Mesendoderm (in vitro differentiated cells): Measurements from ENCODE around the gene RSU1.

Experiments
- DNase-seq: peaks from one replicate; pipeline ENCODE4 v3.0.0; 2013
- H2AK5ac ChIP-seq: 2 replicates; pipeline ENCODE4 v1.6.1; 2013; ENCODE audit warnings: low read length, inconsistent platforms
- H2BK120ac ChIP-seq: 2 replicates; pipeline ENCODE4 v1.6.1; 2013; ENCODE audit warnings: low read depth, mild to moderate bottlenecking, low read length, moderate library complexity, mixed read lengths
- H2BK15ac ChIP-seq: replicated peaks from 2 replicates; pipeline ENCODE4 v1.6.1; 2013; ENCODE audit warnings: low read depth, mild to moderate bottlenecking, moderate library complexity
- H2BK5ac ChIP-seq: 2 replicates; pipeline ENCODE4 v1.6.1; 2013; ENCODE audit warnings: low read length, inconsistent platforms
- H3K18ac ChIP-seq: 2 replicates; pipeline ENCODE4 v1.6.1; 2013; ENCODE audit warnings: mild to moderate bottlenecking, low read length, mixed read lengths
- H3K23ac ChIP-seq: one replicate; pipeline ENCODE4 v1.6.1; 2013; ENCODE audit warnings: low read length
- H3K27ac ChIP-seq: 2 replicates; pipeline ENCODE4 v1.5.1; 2013; ENCODE audit warnings: low read depth, mild to moderate bottlenecking, inconsistent platforms, low read length, moderate library complexity
- H3K27me3 ChIP-seq: 2 replicates; pipeline ENCODE4 v1.6.1; 2013; ENCODE audit warnings: low read length, control low read depth, mild to moderate bottlenecking, inconsistent platforms; ENCODE audit not compliant: insufficient read depth, poor library complexity
- H3K36me3 ChIP-seq: 2 replicates; pipeline ENCODE4 v1.6.1; 2013; ENCODE audit warnings: low read length, inconsistent platforms; ENCODE audit not compliant: control insufficient read depth, insufficient read depth
- H3K4ac ChIP-seq: one replicate; pipeline ENCODE4 v1.6.1; 2013; ENCODE audit warnings: low read depth, mild to moderate bottlenecking, low read length, moderate library complexity
- H3K4me1 ChIP-seq: 2 replicates; pipeline ENCODE4 v1.6.1; 2013; ENCODE audit warnings: low read depth, low read length, inconsistent platforms; ENCODE audit not compliant: control insufficient read depth
- H3K4me2 ChIP-seq: 2 replicates; pipeline ENCODE4 v1.6.1; 2013; ENCODE audit warnings: low read length
- H3K4me3 ChIP-seq: 2 replicates; pipeline ENCODE4 v1.5.1; 2013; ENCODE audit warnings: mild to moderate bottlenecking, low read length
- H3K56ac ChIP-seq: one replicate; pipeline ENCODE4 v1.6.1; 2013; ENCODE audit warnings: low read length
- H3K79me1 ChIP-seq: 2 replicates; pipeline ENCODE4 v1.6.1; 2013; ENCODE audit warnings: low read length, inconsistent platforms
- H3K79me2 ChIP-seq: 2 replicates; pipeline ENCODE4 v1.6.1; 2013; ENCODE audit warnings: mild to moderate bottlenecking, low read length; ENCODE audit not compliant: control insufficient read depth, insufficient read depth
- H3K9ac ChIP-seq: 2 replicates; pipeline ENCODE4 v1.6.1; 2013; ENCODE audit warnings: low read length, inconsistent platforms
- H4K5ac ChIP-seq: one replicate; pipeline ENCODE4 v1.6.1; 2013; ENCODE audit warnings: low read length
- H4K8ac ChIP-seq: one replicate; pipeline ENCODE4 v1.6.1; 2013; ENCODE audit warnings: low read depth, mild to moderate bottlenecking, control low read depth, low read length, moderate library complexity
- WGBS: extraction: QIAGEN DNeasy Blood & Tissue Kit; methylation state at CpG from one replicate; pipeline ENCODE4 v1.1.7; 2013; ENCODE audit warnings: low lambda C conversion rate, missing lambda C conversion rate; ENCODE audit not compliant: insufficient coverage; ENCODE audit errors: extremely low coverage; 5-methylcytosine and 5-hydroxymethylcytosine counted together

RSU1 gene

DNA sequence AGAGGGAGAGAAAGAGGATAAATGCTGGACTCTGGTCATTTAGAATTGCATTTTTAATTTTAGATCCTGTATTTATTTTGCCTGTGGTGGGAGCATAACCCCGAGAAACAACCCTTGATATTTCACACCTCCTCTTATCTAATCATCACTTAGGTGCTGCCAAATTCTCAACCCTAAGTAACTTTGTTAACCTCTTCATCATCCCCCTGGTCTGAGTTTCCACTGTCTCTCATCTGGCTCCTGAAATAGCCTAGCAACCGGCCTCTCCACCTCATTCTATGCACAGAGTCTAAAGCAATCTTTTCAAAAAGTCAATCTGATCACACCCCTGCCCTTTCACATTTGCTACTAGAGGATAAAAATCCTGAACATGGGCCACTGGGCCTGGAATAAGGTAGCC, 177.1 kb downstream of the RSU1 start:
- Histone ChIP-seq H4K8ac (no peak overlapping the region), H3K27ac (no peak overlapping the region)
- WGBS = no CpG with 5 or more reads among the region's 2 CpGs

DNA sequence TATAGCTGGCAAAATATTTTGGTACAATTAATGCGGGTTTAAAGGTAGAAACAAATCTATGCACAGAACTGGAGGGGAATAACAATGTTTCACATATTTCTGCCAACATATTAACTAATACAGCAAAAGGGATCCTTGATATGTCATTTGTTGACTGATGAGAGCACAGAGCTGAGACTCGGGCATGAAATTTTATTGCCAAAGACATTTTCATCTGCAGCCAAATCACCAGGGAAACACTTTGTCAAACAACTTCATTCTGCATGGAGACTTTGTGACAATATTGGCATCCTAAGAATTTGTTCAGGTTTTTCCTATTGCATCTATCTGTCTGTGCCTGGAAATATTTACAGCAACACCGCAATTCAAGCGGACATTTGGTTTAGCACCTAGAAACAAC, 177.8 kb downstream of the RSU1 start:
- no CpG with 5 or more reads among the region's 4 CpGs for WGBS
- H3K4me3 ChIP-seq = no peak overlapping the region

More for the DNA sequence above, 177.1 kb downstream of the RSU1 start:
- no peaks in the 10 kb centered on the region for H3K27me3 ChIP-seq
- DNase-seq = peak; percentile 67
- no peaks in the 10 kb centered on the region for H3K79me1 ChIP-seq
- H2BK15ac ChIP-seq = no peak overlapping the region
- H3K4me2 ChIP-seq = no peak overlapping the region
- no peaks in the 10 kb centered on the region for H3K79me2 ChIP-seq
- H3K18ac ChIP-seq = no peak overlapping the region
- H2BK120ac ChIP-seq = no peak overlapping the region
- H3K36me3 ChIP-seq = no peaks in the 10 kb centered on the region
- peaks cover 13% of the 10 kb centered on the region for H3K4me1 ChIP-seq
- H3K4ac ChIP-seq = no peak overlapping the region
- no peak overlapping the region for H3K56ac ChIP-seq
- no peak overlapping the region for H3K9ac ChIP-seq
- H3K4me3 ChIP-seq = no peak overlapping the region
- H3K23ac ChIP-seq = no peak overlapping the region
- H4K5ac ChIP-seq = no peak overlapping the region
- no peak overlapping the region for H2AK5ac ChIP-seq
- H2BK5ac ChIP-seq = no peak overlapping the region

DNA sequence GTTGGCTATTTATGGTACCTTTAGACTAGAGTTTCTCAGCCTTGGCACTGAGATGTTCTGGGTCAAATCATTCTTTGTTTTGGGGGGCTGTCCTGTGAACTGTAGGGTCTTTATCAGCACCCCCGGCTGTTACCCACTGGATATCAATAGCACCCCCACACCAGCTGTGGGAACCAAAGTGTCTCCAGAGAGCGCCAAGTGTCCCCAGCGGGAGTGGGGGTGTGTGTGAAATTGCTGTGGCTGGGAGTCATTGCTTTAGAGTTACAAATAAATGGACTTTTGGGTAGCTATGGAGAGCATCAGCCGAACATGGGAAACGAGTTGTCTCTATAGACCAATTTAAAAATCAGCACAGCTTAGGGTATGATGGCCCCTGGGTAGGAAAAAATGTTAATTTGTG, 184.2 kb downstream of the RSU1 start:
- Histone ChIP-seq H3K27me3 (no peaks in the 10 kb centered on the region), H3K23ac (no peak overlapping the region), H3K27ac (no peak overlapping the region), H2BK120ac (no peak overlapping the region), H3K56ac (no peak overlapping the region), H4K5ac (no peak overlapping the region), H2BK15ac (no peak overlapping the region), H3K4me1 (peaks cover 5% of the 10 kb centered on the region), H2AK5ac (no peak overlapping the region), H3K9ac (no peak overlapping the region), H4K8ac (no peak overlapping the region), H3K79me1 (no peaks in the 10 kb centered on the region), H3K4me2 (no peak overlapping the region), H3K18ac (no peak overlapping the region), H2BK5ac (no peak overlapping the region), H3K4me3 (no peak overlapping the region), H3K4ac (no peak overlapping the region), H3K36me3 (no peaks in the 10 kb centered on the region), H3K79me2 (no peaks in the 10 kb centered on the region)
- WGBS = no CpG with 5 or more reads among the region's 5 CpGs
- no peak for DNase-seq

More for the DNA sequence above, 177.8 kb downstream of the RSU1 start:
- no peak overlapping the region for H3K56ac ChIP-seq
- no peak overlapping the region for H3K18ac ChIP-seq
- H2BK120ac ChIP-seq = no peak overlapping the region
- no peak overlapping the region for H3K27ac ChIP-seq
- H3K4ac ChIP-seq = no peak overlapping the region
- no peak overlapping the region for H2AK5ac ChIP-seq
- H2BK5ac ChIP-seq = no peak overlapping the region
- no peaks in the 10 kb centered on the region for H3K79me1 ChIP-seq
- no peak overlapping the region for H4K5ac ChIP-seq
- H3K79me2 ChIP-seq = no peaks in the 10 kb centered on the region
- DNase-seq = peak; percentile 12
- no peaks in the 10 kb centered on the region for H3K36me3 ChIP-seq
- no peak overlapping the region for H2BK15ac ChIP-seq
- H4K8ac ChIP-seq = no peak overlapping the region
- H3K23ac ChIP-seq = no peak overlapping the region
- no peak overlapping the region for H3K4me2 ChIP-seq
- H3K9ac ChIP-seq = no peak overlapping the region
- H3K27me3 ChIP-seq = no peaks in the 10 kb centered on the region
- H3K4me1 ChIP-seq = peaks cover 13% of the 10 kb centered on the region

DNA sequence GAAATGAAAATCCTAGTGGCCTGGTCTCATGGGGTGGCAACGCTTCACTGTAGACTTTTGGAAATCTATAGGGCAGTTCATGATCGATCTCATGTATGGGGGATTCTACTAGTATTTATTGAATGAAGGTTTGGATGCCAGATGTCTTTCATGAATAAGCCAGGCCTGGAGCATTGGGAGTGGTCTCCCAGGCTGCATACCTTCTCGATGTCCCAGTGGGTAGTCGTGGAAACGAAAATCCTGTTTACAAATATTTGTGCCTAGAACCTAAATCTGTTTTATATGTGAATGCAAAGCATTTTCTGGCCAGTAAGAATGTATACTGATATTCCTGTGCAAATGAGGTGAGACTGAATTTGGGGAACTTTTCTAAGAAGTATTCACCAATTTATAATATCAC, 190.5 kb downstream of the RSU1 start:
- Histone ChIP-seq H4K5ac (no peak overlapping the region), H2BK5ac (no peak overlapping the region), H2BK15ac (no peak overlapping the region), H3K4me3 (no peak overlapping the region), H3K9ac (no peak overlapping the region), H3K27ac (no peak overlapping the region), H3K18ac (no peak overlapping the region), H3K27me3 (no peaks in the 10 kb centered on the region), H3K79me1 (no peaks in the 10 kb centered on the region), H3K23ac (no peak overlapping the region), H3K4me1 (no peaks in the 10 kb centered on the region), H3K56ac (no peak overlapping the region), H4K8ac (no peak overlapping the region), H3K79me2 (no peaks in the 10 kb centered on the region), H3K4ac (no peak overlapping the region), H3K36me3 (no peaks in the 10 kb centered on the region), H3K4me2 (no peak overlapping the region), H2AK5ac (no peak overlapping the region), H2BK120ac (no peak overlapping the region)
- DNase-seq = peak; percentile 89
- WGBS = no CpG with 5 or more reads among the region's 5 CpGs

DNA sequence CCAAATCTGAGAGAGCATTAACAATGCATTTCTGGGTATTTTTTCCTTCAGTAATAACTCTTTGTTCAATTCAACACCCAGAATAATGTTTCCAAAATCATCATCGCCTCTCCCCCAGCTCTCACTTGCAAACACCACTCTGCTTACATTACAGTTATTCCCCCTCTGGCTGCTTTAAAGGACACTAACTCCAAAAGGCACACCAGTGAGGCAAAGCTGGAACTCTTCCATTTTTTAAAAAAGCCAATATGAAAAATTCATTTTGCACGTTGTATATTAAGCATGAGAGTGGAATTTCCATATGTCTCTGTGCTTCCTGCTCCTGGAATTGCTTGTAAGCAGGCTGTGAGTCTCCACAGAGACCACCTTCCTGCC, 204.3 kb downstream of the RSU1 start:
- no peak overlapping the region for H3K23ac ChIP-seq
- H4K8ac ChIP-seq = no peak overlapping the region
- H4K5ac ChIP-seq = no peak overlapping the region
- H3K79me1 ChIP-seq = no peaks in the 10 kb centered on the region
- H2AK5ac ChIP-seq = no peak overlapping the region
- no peak overlapping the region for H3K27ac ChIP-seq
- H3K9ac ChIP-seq = no peak overlapping the region
- H3K4me1 ChIP-seq = no peaks in the 10 kb centered on the region
- no peak overlapping the region for H3K56ac ChIP-seq
- no peak overlapping the region for H3K4me3 ChIP-seq
- H3K27me3 ChIP-seq = no peaks in the 10 kb centered on the region
- H3K18ac ChIP-seq = no peak overlapping the region
- H2BK120ac ChIP-seq = no peak overlapping the region
- H2BK5ac ChIP-seq = no peak overlapping the region
- no peak overlapping the region for H3K4me2 ChIP-seq
- H3K36me3 ChIP-seq = no peaks in the 10 kb centered on the region
- no peaks in the 10 kb centered on the region for H3K79me2 ChIP-seq
- WGBS = no CpG with 5 or more reads among the region's 2 CpGs
- H2BK15ac ChIP-seq = no peak overlapping the region
- DNase-seq = no peak
- H3K4ac ChIP-seq = no peak overlapping the region

DNA sequence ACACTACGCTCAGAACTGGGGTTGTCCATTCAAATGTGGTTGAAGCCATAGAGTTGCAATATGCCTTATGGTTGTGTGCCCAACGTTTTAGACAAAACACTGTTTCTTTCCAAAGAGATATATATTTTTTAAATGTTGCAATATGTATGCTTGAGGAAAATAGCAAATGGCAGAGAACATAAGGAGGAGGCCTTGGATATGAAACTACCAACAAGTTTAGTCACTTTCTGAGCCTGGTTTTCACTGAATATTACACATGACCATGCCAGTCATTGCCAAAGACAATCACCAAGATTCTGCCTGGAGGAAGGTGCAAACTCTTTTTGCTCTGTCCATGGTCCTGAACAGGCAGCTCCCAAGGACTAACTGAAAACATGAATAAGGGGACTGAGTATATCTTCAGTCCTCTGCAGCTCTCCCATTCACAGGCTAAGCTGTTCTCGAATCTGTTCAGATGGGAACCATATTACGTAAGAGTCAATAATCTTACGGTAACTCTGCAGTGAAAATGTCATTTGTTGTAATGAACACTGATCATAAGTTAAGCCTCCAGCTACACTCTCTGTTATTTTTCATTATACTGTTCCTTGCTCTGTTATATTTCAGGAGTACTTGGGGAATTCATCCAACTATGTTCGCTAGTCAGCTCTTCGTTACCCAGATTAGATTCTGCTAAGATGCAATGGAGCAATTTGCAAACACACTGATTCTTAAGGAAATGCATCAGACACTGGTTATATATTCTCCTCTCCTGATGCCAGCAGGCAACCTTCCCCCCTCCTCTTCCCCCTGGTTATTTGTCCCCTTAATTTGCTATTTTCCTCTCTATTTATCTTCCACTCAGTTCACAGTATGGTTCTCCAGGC, 204.9 kb downstream of the RSU1 start:
- H4K5ac ChIP-seq = no peak overlapping the region
- H3K27ac ChIP-seq = no peak overlapping the region
- no peak overlapping the region for H3K9ac ChIP-seq
- no CpG with 5 or more reads among the region's 7 CpGs for WGBS
- no peak overlapping the region for H2BK15ac ChIP-seq
- no peaks in the 10 kb centered on the region for H3K27me3 ChIP-seq
- no peak overlapping the region for H3K4me3 ChIP-seq
- H3K23ac ChIP-seq = no peak overlapping the region
- no peak overlapping the region for H2AK5ac ChIP-seq
- no peak overlapping the region for H3K4ac ChIP-seq
- no peak overlapping the region for H2BK5ac ChIP-seq
- no peak overlapping the region for H3K56ac ChIP-seq
- no peak overlapping the region for H4K8ac ChIP-seq
- H3K79me2 ChIP-seq = no peaks in the 10 kb centered on the region
- H3K4me2 ChIP-seq = no peak overlapping the region
- no peak overlapping the region for H2BK120ac ChIP-seq
- H3K4me1 ChIP-seq = no peaks in the 10 kb centered on the region
- H3K36me3 ChIP-seq = no peaks in the 10 kb centered on the region
- no peaks in the 10 kb centered on the region for H3K79me1 ChIP-seq
- peak; percentile 71 for DNase-seq
- H3K18ac ChIP-seq = no peak overlapping the region
